VCaP (cell line): Measurements from ENCODE around the gene CDK15.

Experiments
- H3K27ac ChIP-seq: fragments of 450-650 bp; 2 replicates; pipeline ENCODE4 v1.5.1; 2017
- CTCF ChIP-seq: fragments of 450-650 bp; conservative IDR thresholded peaks from 2 replicates; pipeline ENCODE4 v1.5.1; 2017; ENCODE audit warnings: mild to moderate bottlenecking, moderate library complexity

The CDK15 gene

GRCh38 chr2:201872591-201872990, 66.3 kb downstream of the CDK15 start:
- no peak for TF ChIP-seq CTCF

GRCh38 chr2:201879996-201880395, 73.7 kb downstream of the CDK15 start:
- H3K27ac ChIP-seq = no peak overlapping the region
- no peak for TF ChIP-seq CTCF

More at GRCh38 chr2:201872591-201872990, 66.3 kb downstream of the CDK15 start:
- H3K27ac ChIP-seq = no peak overlapping the region

- no peak for TF ChIP-seq CTCF
- no peak overlapping the region for H3K27ac ChIP-seq
These were observed 74.2 kb downstream of the CDK15 start for GRCh38 chr2:201880579-201880978.

GRCh38 chr2:201880993-201881611, 74.8 kb downstream of the CDK15 start:
- H3K27ac ChIP-seq = no peak overlapping the region
- no peak for TF ChIP-seq CTCF

GRCh38 chr2:201881741-201882140, 75.4 kb downstream of the CDK15 start:
- peak overlapping the region; percentile 49 for H3K27ac ChIP-seq
- no peak for TF ChIP-seq CTCF

- no peak for TF ChIP-seq CTCF
- peak overlapping the region; percentile 49 for H3K27ac ChIP-seq
These were observed 76.2 kb downstream of the CDK15 start for GRCh38 chr2:201882353-201883090.

- TF ChIP-seq CTCF = no peak
These were observed 77.5 kb downstream of the CDK15 start for GRCh38 chr2:201883606-201884369.

More at GRCh38 chr2:201883606-201884369, 77.5 kb downstream of the CDK15 start:
- peak overlapping the region; percentile 49 for H3K27ac ChIP-seq
